T-helper 17 cell (primary cell): ENCODE measurements around the gene ZNF350. TPM values are rescaled to one million over a fixed set of nuclear protein-coding genes. Genes with fewer than 3 reads are reported as not detected.
A peak's percentile ranks its signal among the peaks of the same experiment; 100 is the strongest.
"Not testable (repeated sequence)": the region's sequence is repeated elsewhere in the genome, so short reads cannot be mapped to it uniquely, and the experiment has no call there.

Experiments used
- ATAC-seq: fragments of 150-1000 bp; cut with Tn5 transposase; 2 replicates; pipeline ENCODE4 v1.10.0; 2021; ENCODE audit warnings: mild to moderate bottlenecking, moderate library complexity
- DNase-seq, 3 donors: peaks; one replicate each; pipeline versions ENCODE4 v3.0.0 to v3.0.0-alpha.2; 2020 to 2021
- H3K9me3 ChIP-seq: one replicate; pipeline ENCODE4 v1.7.0; 2013; ENCODE audit warnings: low read length, mild to moderate bottlenecking; ENCODE audit not compliant: control insufficient read depth, poor library complexity, severe bottlenecking
- H3K27ac Mint-ChIP-seq: one replicate; pipeline ENCODE4 v1.8.0; 2022; ENCODE audit warnings: mild to moderate bottlenecking, moderate library complexity, mixed read lengths
- H3K27me3 Mint-ChIP-seq: one replicate; pipeline ENCODE4 v1.8.0; 2022; ENCODE audit warnings: mixed read lengths
- H3K36me3 Mint-ChIP-seq: one replicate; pipeline ENCODE4 v1.8.0; 2022; ENCODE audit warnings: low read depth, mixed read lengths
- H3K4me1 Mint-ChIP-seq: one replicate; pipeline ENCODE4 v1.8.0; 2022; ENCODE audit warnings: mild to moderate bottlenecking, mixed read lengths
- H3K4me3 Mint-ChIP-seq: one replicate; pipeline ENCODE4 v1.8.0; 2022; ENCODE audit warnings: mild to moderate bottlenecking, moderate library complexity, mixed read lengths
- total RNA-seq, 4 donors: library from RNA in 2 of 4; stranded (reverse) in 2 of 4; gene quantifications; one replicate each; pipeline ENCODE4 v1.2.3 and lab custom pipeline; 2022 to 2026

The ZNF350 gene
- total RNA-seq, 2 donors from 2014 or later = 33.5 to 36.0 TPM

GRCh38 chr19:51994048-51994644, 7.5 kb upstream of the ZNF350 start:
- peaks cover 54% of the 10 kb centered on the region for H3K9me3 ChIP-seq

GRCh38 chr19:51993422-51993821, 6.8 kb upstream of the ZNF350 start:
- Mint-ChIP-seq H3K27me3 (no peaks in the 10 kb centered on the region), H3K36me3 (peaks cover 12% of the 10 kb centered on the region), H3K4me1 (no peaks in the 10 kb centered on the region), H3K4me3 (no peak overlapping the region), H3K27ac (no peak overlapping the region)
- ATAC-seq = no peak
- no peak for DNase-seq
- H3K9me3 ChIP-seq = peaks cover 56% of the 10 kb centered on the region

More at GRCh38 chr19:51994048-51994644, 7.5 kb upstream of the ZNF350 start:
- ATAC-seq = no peak
- H3K27me3 Mint-ChIP-seq = no peaks in the 10 kb centered on the region
- peaks cover 12% of the 10 kb centered on the region for H3K36me3 Mint-ChIP-seq
- DNase-seq = no peak
- no peak overlapping the region for H3K27ac Mint-ChIP-seq
- no peak overlapping the region for H3K4me3 Mint-ChIP-seq
- H3K4me1 Mint-ChIP-seq = no peaks in the 10 kb centered on the region

- no peaks in the 10 kb centered on the region for H3K4me1 Mint-ChIP-seq
- H3K27ac Mint-ChIP-seq = no peak overlapping the region
- no peak overlapping the region for H3K4me3 Mint-ChIP-seq
- ATAC-seq = no peak
- no peak for DNase-seq
- H3K9me3 ChIP-seq = peaks cover 46% of the 10 kb centered on the region
- H3K36me3 Mint-ChIP-seq = peaks cover 15% of the 10 kb centered on the region
- H3K27me3 Mint-ChIP-seq = no peaks in the 10 kb centered on the region
Observed at GRCh38 chr19:51983361-51983760, 3.3 kb downstream of the ZNF350 start.

- H3K36me3 Mint-ChIP-seq = peaks cover 18% of the 10 kb centered on the region
- H3K27ac Mint-ChIP-seq, DNase-seq, ATAC-seq, H3K4me3 Mint-ChIP-seq, H3K27me3 Mint-ChIP-seq, H3K4me1 Mint-ChIP-seq: not testable (repeated sequence)
- H3K9me3 ChIP-seq = peaks cover 54% of the 10 kb centered on the region
Observed at GRCh38 chr19:51980926-51981325, 5.7 kb downstream of the ZNF350 start.

GRCh38 chr19:51980116-51980736, 6.4 kb downstream of the ZNF350 start:
- peaks cover 18% of the 10 kb centered on the region for H3K36me3 Mint-ChIP-seq
- H3K4me1 Mint-ChIP-seq = no peaks in the 10 kb centered on the region
- peaks cover 54% of the 10 kb centered on the region for H3K9me3 ChIP-seq
- ATAC-seq (no peak), DNase-seq (no peak)
- no peak overlapping the region for H3K4me3 Mint-ChIP-seq
- no peaks in the 10 kb centered on the region for H3K27me3 Mint-ChIP-seq
- H3K27ac Mint-ChIP-seq = no peak overlapping the region

- H3K4me1 Mint-ChIP-seq = no peaks in the 10 kb centered on the region
- H3K36me3 Mint-ChIP-seq = peaks cover 23% of the 10 kb centered on the region
- ATAC-seq (no peak), DNase-seq (no peak)
- H3K27me3 Mint-ChIP-seq = no peaks in the 10 kb centered on the region
- H3K27ac Mint-ChIP-seq = no peak overlapping the region
- H3K9me3 ChIP-seq = peaks cover 60% of the 10 kb centered on the region
- H3K4me3 Mint-ChIP-seq = no peak overlapping the region
Observed at GRCh38 chr19:51978882-51979281, 7.8 kb downstream of the ZNF350 start.

- Mint-ChIP-seq H3K27me3 (no peaks in the 10 kb centered on the region), H3K4me1 (no peaks in the 10 kb centered on the region), H3K27ac (no peak overlapping the region), H3K36me3 (peaks cover 25% of the 10 kb centered on the region), H3K4me3 (no peak overlapping the region)
- DNase-seq = no peak
- peaks cover 69% of the 10 kb centered on the region for H3K9me3 ChIP-seq
- no peak for ATAC-seq
Observed at GRCh38 chr19:51977346-51977745, 9.3 kb downstream of the ZNF350 start.

- H3K4me3 Mint-ChIP-seq = no peak overlapping the region
- H3K9me3 ChIP-seq = peaks cover 68% of the 10 kb centered on the region
- H3K4me1 Mint-ChIP-seq = no peaks in the 10 kb centered on the region
- H3K27ac Mint-ChIP-seq = no peak overlapping the region
- ATAC-seq (no peak), DNase-seq (no peak)
- H3K27me3 Mint-ChIP-seq = no peaks in the 10 kb centered on the region
- H3K36me3 Mint-ChIP-seq = peaks cover 26% of the 10 kb centered on the region
Observed at GRCh38 chr19:51976852-51977251, 9.8 kb downstream of the ZNF350 start.

- H3K4me3 Mint-ChIP-seq, H3K27me3 Mint-ChIP-seq, H3K4me1 Mint-ChIP-seq, DNase-seq, H3K27ac Mint-ChIP-seq, ATAC-seq: not testable (repeated sequence)
- peaks cover 22% of the 10 kb centered on the region for H3K36me3 Mint-ChIP-seq
- H3K9me3 ChIP-seq = peaks cover 75% of the 10 kb centered on the region
Observed at GRCh38 chr19:51975787-51976186, 10.9 kb downstream of the ZNF350 start.

GRCh38 chr19:51971624-51972023, 15.0 kb downstream of the ZNF350 start:
- no peak for DNase-seq
- no peak for ATAC-seq
- peak overlapping the region; percentile 4 for H3K4me3 Mint-ChIP-seq

GRCh38 chr19:51970718-51971117, 15.9 kb downstream of the ZNF350 start:
- Mint-ChIP-seq H3K4me1 (no peaks in the 10 kb centered on the region), H3K36me3 (peaks cover 22% of the 10 kb centered on the region), H3K4me3 (no peak overlapping the region), H3K27ac (peak overlapping the region; percentile 0), H3K27me3 (no peaks in the 10 kb centered on the region)
- ATAC-seq (no peak), DNase-seq (no peak)
- H3K9me3 ChIP-seq = peaks cover 84% of the 10 kb centered on the region

More at GRCh38 chr19:51971624-51972023, 15.0 kb downstream of the ZNF350 start:
- no peaks in the 10 kb centered on the region for H3K4me1 Mint-ChIP-seq
- peaks cover 24% of the 10 kb centered on the region for H3K36me3 Mint-ChIP-seq
- H3K27me3 Mint-ChIP-seq = no peaks in the 10 kb centered on the region
- H3K27ac Mint-ChIP-seq = no peak overlapping the region
- H3K9me3 ChIP-seq = peaks cover 80% of the 10 kb centered on the region

GRCh38 chr19:51965583-51965982, 21.1 kb downstream of the ZNF350 start:
- peaks cover 15% of the 10 kb centered on the region for H3K36me3 Mint-ChIP-seq
- DNase-seq = no peak
- H3K4me1 Mint-ChIP-seq = no peaks in the 10 kb centered on the region
- no peak for ATAC-seq
- no peaks in the 10 kb centered on the region for H3K27me3 Mint-ChIP-seq
- no peak overlapping the region for H3K27ac Mint-ChIP-seq
- H3K4me3 Mint-ChIP-seq = no peak overlapping the region
- peaks cover 61% of the 10 kb centered on the region for H3K9me3 ChIP-seq

GRCh38 chr19:51960621-51961233, 25.9 kb downstream of the ZNF350 start:
- H3K9me3 ChIP-seq = peaks cover 27% of the 10 kb centered on the region
- H3K27ac Mint-ChIP-seq, ATAC-seq: not testable (repeated sequence)

More at GRCh38 chr19:51960621-51961233, 25.9 kb downstream of the ZNF350 start:
- H3K27me3 Mint-ChIP-seq, H3K4me3 Mint-ChIP-seq, H3K4me1 Mint-ChIP-seq, DNase-seq, H3K36me3 Mint-ChIP-seq: not testable (repeated sequence)
